Hepatocyte (in vitro differentiated cells): ENCODE data around the gene CYP4Z1.

Source experiments
- CTCF ChIP-seq: fragments of 200-600 bp; sonication (generic); IDR thresholded peaks from 2 replicates; pipeline ENCODE4 v1.5.1; 2016; ENCODE audit warnings: antibody characterized with exemption, mild to moderate bottlenecking; ENCODE audit not compliant: poor library complexity
- EZH2 ChIP-seq: fragments of 200-600 bp; sonication (generic); IDR thresholded peaks from 2 replicates; pipeline ENCODE4 v1.6.1; 2016; ENCODE audit warnings: antibody characterized with exemption, mild to moderate bottlenecking, borderline replicate concordance
- EZH2phosphoT487 ChIP-seq: fragments of 200-600 bp; sonication (generic); IDR thresholded peaks from one replicate; pipeline ENCODE4 v1.6.1; 2018; ENCODE audit warnings: antibody characterized with exemption, mild to moderate bottlenecking, low read depth, moderate library complexity; ENCODE audit not compliant: unreplicated experiment, severe bottlenecking

DNA sequence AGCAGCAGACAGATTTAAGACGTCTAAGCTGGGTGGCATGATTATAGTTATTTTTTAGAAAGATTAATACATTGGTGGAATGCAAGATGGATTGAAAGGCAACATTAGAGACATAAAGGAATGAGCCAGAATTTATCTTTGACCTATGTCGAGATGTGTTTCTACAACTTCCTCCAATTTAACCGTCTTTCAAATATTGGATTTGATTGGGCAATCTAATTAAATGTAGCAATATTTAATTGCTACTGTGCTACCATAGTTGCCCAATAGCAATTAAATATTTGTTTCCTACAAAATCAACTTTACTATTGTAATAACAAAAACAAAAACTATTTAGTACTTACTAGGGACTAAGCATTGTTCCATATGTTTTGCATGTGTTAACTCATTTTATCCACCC is 39.8 kb downstream of the CYP4Z1 start:
- TF ChIP-seq CTCF (no peak), EZH2phosphoT487 (no peak), EZH2 (no peak)
